Activated B cell treated with CpG ODN at 0.5 μM for 24 hours (primary cell): Measurements from ENCODE around the gene ANKRD39. TPM values are rescaled to one million over a fixed set of nuclear protein-coding genes. Genes with fewer than 3 reads are reported as not detected.

Experiments
- ATAC-seq: fragments of 200-7000 bp; cut with Tn5 transposase; one replicate; pipeline ENCODE4 v1.10.0; 2021; ENCODE audit warnings: low read depth, mild to moderate bottlenecking, moderate library complexity
- CTCF ChIA-PET: fragments of 350-600 bp; sonication (Branson Sonifier 250); formaldehyde crosslinking; loops from one replicate; lab custom pipeline; 2021; ENCODE audit warnings: antibody characterized with exemption; lab: Charles Lee
- POLR2A ChIA-PET: fragments of 350-600 bp; sonication (Branson Sonifier 250); formaldehyde crosslinking; loops from one replicate; lab custom pipeline; 2021; ENCODE audit warnings: antibody characterized with exemption; lab: Charles Lee
- DNase-seq: peaks from one replicate; pipeline ENCODE4 v3.0.0; 2022
- H3K27ac Mint-ChIP-seq: one replicate; pipeline ENCODE4 v1.8.0; 2020; ENCODE audit warnings: mixed read lengths
- H3K27me3 Mint-ChIP-seq: one replicate; pipeline ENCODE4 v1.8.0; 2021; ENCODE audit warnings: mixed read lengths
- H3K36me3 Mint-ChIP-seq: one replicate; pipeline ENCODE4 v1.8.0; 2021; ENCODE audit warnings: low read depth, mixed read lengths
- H3K4me1 Mint-ChIP-seq: one replicate; pipeline ENCODE4 v1.8.0; 2021; ENCODE audit warnings: mixed read lengths
- H3K4me3 Mint-ChIP-seq: one replicate; pipeline ENCODE4 v1.8.0; 2020; ENCODE audit warnings: mild to moderate bottlenecking, mixed read lengths
- H3K9me3 Mint-ChIP-seq: one replicate; pipeline ENCODE4 v1.8.0; 2020; ENCODE audit warnings: mixed read lengths
- CTCF ChIP-seq: fragments of 200-600 bp; IDR thresholded peaks from one replicate; pipeline ENCODE4 v1.8.0; 2022; ENCODE audit warnings: antibody characterized with exemption, mild to moderate bottlenecking
- intact Hi-C: fragments of 100-400 bp; cut with micrococcal nuclease; formaldehyde crosslinking; loops from one replicate; pipeline ENCODE4 v1.15.1; 2024
- total RNA-seq: library from RNA; stranded (reverse); gene quantifications from 2 replicates; pipeline ENCODE4 v1.2.3, GENCODE V29; 2022

ANKRD39 gene
- total RNA-seq, 1 donor from 2014 or later = 12.7 TPM

- Mint-ChIP-seq H3K36me3 (no peaks in the 10 kb centered on the region), H3K4me3 (no peak overlapping the region), H3K27me3 (peaks cover 3% of the 10 kb centered on the region), H3K9me3 (no peaks in the 10 kb centered on the region), H3K27ac (no peak overlapping the region), H3K4me1 (peaks cover 18% of the 10 kb centered on the region)
- no peak for TF ChIP-seq CTCF
- DNase-seq (no peak), ATAC-seq (no peak)
- ChIA-PET POLR2A (no interaction called here), CTCF (no interaction called here)
- intact Hi-C loops = no loop called here
Measured at GRCh38 chr2:96885432-96886347, 27.9 kb upstream of the ANKRD39 start.

GRCh38 chr2:96884299-96885094 is 26.7 kb upstream of the ANKRD39 start:
- no peaks in the 10 kb centered on the region for H3K9me3 Mint-ChIP-seq
- no peak for TF ChIP-seq CTCF
- no peak for ATAC-seq
- ChIA-PET POLR2A (no interaction called here), CTCF (no interaction called here)
- H3K36me3 Mint-ChIP-seq = no peaks in the 10 kb centered on the region
- no peak overlapping the region for H3K27ac Mint-ChIP-seq
- H3K4me1 Mint-ChIP-seq = peaks cover 18% of the 10 kb centered on the region
- H3K27me3 Mint-ChIP-seq = peaks cover 7% of the 10 kb centered on the region
- no peak overlapping the region for H3K4me3 Mint-ChIP-seq
- intact Hi-C loops = no loop called here
- no peak for DNase-seq

GRCh38 chr2:96883306-96883705 is 25.5 kb upstream of the ANKRD39 start:
- ChIA-PET POLR2A (no interaction called here), CTCF (no interaction called here)
- Mint-ChIP-seq H3K27me3 (peaks cover 7% of the 10 kb centered on the region), H3K4me3 (no peak overlapping the region), H3K27ac (no peak overlapping the region), H3K4me1 (peaks cover 15% of the 10 kb centered on the region), H3K9me3 (no peaks in the 10 kb centered on the region), H3K36me3 (no peaks in the 10 kb centered on the region)
- DNase-seq (no peak), ATAC-seq (no peak)
- no peak for TF ChIP-seq CTCF
- intact Hi-C loops = no loop called here

- ChIA-PET CTCF (no interaction called here), POLR2A (no interaction called here)
- H3K27ac Mint-ChIP-seq = no peak overlapping the region
- no peaks in the 10 kb centered on the region for H3K36me3 Mint-ChIP-seq
- no peaks in the 10 kb centered on the region for H3K9me3 Mint-ChIP-seq
- DNase-seq = no peak
- no peak for TF ChIP-seq CTCF
- H3K27me3 Mint-ChIP-seq = peaks cover 7% of the 10 kb centered on the region
- intact Hi-C loops = no loop called here
- no peak for ATAC-seq
- H3K4me3 Mint-ChIP-seq = no peak overlapping the region
- H3K4me1 Mint-ChIP-seq = peaks cover 11% of the 10 kb centered on the region
Measured at GRCh38 chr2:96882906-96883305, 25.1 kb upstream of the ANKRD39 start.

GRCh38 chr2:96882230-96882629 is 24.4 kb upstream of the ANKRD39 start:
- Mint-ChIP-seq H3K27ac (no peak overlapping the region), H3K4me3 (no peak overlapping the region), H3K36me3 (no peaks in the 10 kb centered on the region), H3K27me3 (peaks cover 7% of the 10 kb centered on the region), H3K4me1 (peaks cover 4% of the 10 kb centered on the region), H3K9me3 (no peaks in the 10 kb centered on the region)
- POLR2A ChIA-PET = no interaction called here
- intact Hi-C loops = no loop called here
- TF ChIP-seq CTCF = no peak
- CTCF ChIA-PET = no interaction called here
- no peak for ATAC-seq
- no peak for DNase-seq
